ENCODE data around the gene CD80.

GRCh38 chr3:119490153-119490552 is 69.3 kb downstream of the CD80 start:
- TF ChIP-seq, protein P1, sequence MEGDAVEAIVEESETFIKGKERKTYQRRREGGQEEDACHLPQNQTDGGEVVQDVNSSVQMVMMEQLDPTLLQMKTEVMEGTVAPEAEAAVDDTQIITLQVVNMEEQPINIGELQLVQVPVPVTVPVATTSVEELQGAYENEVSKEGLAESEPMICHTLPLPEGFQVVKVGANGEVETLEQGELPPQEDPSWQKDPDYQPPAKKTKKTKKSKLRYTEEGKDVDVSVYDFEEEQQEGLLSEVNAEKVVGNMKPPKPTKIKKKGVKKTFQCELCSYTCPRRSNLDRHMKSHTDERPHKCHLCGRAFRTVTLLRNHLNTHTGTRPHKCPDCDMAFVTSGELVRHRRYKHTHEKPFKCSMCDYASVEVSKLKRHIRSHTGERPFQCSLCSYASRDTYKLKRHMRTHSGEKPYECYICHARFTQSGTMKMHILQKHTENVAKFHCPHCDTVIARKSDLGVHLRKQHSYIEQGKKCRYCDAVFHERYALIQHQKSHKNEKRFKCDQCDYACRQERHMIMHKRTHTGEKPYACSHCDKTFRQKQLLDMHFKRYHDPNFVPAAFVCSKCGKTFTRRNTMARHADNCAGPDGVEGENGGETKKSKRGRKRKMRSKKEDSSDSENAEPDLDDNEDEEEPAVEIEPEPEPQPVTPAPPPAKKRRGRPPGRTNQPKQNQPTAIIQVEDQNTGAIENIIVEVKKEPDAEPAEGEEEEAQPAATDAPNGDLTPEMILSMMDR (IDR thresholded peaks at IDR 0.05; ENCODE audit: low read depth, low read length, poor library complexity, severe bottlenecking), result no peak
- TF ChIP-seq EZH2phosphoT487 (IDR thresholded peaks at IDR 0.05; ENCODE audit: borderline replicate concordance, low read length), result no peak

Data from DOHH2 (cell line).